CD4-positive, alpha-beta T cell treated with Interleukin-10 for 1 hour (primary cell): ENCODE measurements around the gene RAP1GAP.

ENCODE experiments used
- DNase-seq: peaks from one replicate; pipeline ENCODE4 v3.0.0-alpha.2; 2020

RAP1GAP gene

GRCh38 chr1:21589618-21590017, 79.5 kb downstream of the RAP1GAP start:
- DNase-seq: no peak

DNA sequence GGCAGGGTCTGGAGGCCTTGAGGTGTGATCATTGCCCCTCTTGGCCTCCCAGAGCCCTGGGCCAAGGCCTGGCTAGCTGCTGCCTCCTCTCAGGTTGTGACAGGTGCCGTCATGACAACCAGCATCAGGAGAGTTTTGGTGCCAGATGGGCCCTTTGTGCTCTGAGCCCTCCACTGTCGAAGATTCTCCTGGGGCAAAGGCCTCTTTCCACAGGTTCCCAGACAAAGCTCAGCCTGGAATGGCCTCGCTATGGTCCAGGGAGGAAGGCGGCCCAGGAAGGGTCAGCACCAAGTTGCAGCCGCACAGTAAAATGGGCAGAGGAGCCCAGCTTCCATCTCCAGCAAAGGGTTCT, 81.6 kb downstream of the RAP1GAP start:
- no peak for DNase-seq

- DNase-seq: no peak
Measured at GRCh38 chr1:21586846-21587601, 82.1 kb downstream of the RAP1GAP start.

GRCh38 chr1:21586222-21586621, 82.9 kb downstream of the RAP1GAP start:
- no peak for DNase-seq

- no peak for DNase-seq
Measured at GRCh38 chr1:21585037-21585436, 84.1 kb downstream of the RAP1GAP start.

- no peak for DNase-seq
Measured at GRCh38 chr1:21584096-21584495, 85.1 kb downstream of the RAP1GAP start.

- DNase-seq: no peak
Measured at GRCh38 chr1:21579791-21580190, 89.4 kb downstream of the RAP1GAP start.

GRCh38 chr1:21577933-21578332, 91.2 kb downstream of the RAP1GAP start:
- DNase-seq: no peak

DNA sequence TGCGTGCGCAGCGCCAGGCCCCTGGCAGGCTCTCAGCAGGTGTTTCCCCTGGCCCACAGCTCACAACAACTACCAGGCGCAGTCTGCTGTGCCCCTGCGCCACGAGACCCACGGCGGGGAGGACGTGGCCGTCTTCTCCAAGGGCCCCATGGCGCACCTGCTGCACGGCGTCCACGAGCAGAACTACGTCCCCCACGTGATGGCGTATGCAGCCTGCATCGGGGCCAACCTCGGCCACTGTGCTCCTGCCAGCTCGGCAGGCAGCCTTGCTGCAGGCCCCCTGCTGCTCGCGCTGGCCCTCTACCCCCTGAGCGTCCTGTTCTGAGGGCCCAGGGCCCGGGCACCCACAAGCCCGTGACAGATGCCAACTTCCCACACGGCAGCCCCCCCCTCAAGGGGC, 91.8 kb downstream of the RAP1GAP start:
- no peak for DNase-seq

GRCh38 chr1:21576798-21577187, 92.4 kb downstream of the RAP1GAP start:
- DNase-seq: no peak

DNA sequence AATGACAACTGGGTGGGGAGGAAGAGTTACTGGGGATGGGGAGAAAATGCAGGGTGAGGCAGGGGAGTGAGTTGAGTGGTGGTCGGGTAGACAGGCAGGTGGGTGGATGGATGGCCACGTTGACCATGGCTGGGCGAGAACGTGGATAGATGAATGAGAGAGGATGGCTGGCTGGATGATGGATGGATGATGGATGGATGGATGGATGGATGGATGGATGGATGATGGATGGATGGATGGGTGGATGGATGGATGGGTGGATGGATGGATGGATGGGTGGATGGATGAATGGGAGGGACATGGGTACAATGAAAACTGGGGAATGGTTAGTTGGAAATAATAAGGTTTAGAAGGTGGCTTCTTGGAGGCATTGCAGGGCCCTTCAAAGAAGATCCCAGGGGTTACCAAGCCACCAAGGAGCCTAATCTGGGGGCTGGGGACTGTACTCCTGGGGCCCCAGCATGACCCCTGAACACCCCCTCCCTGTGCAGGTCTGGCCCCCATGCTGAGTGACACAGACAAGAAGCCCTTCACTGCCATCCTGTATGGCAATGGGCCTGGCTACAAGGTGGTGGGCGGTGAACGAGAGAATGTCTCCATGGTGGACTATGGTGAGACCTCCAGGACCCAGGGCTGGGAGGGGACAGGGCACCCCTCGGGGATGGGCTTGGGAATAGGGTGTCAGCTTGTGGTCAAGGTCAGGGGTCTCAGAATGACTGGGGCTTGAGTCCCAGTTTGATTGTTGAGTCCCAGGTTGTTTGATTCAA, 92.9 kb downstream of the RAP1GAP start:
- DNase-seq: no peak

- no peak for DNase-seq
Measured at GRCh38 chr1:21575351-21575942, 93.7 kb downstream of the RAP1GAP start.

DNA sequence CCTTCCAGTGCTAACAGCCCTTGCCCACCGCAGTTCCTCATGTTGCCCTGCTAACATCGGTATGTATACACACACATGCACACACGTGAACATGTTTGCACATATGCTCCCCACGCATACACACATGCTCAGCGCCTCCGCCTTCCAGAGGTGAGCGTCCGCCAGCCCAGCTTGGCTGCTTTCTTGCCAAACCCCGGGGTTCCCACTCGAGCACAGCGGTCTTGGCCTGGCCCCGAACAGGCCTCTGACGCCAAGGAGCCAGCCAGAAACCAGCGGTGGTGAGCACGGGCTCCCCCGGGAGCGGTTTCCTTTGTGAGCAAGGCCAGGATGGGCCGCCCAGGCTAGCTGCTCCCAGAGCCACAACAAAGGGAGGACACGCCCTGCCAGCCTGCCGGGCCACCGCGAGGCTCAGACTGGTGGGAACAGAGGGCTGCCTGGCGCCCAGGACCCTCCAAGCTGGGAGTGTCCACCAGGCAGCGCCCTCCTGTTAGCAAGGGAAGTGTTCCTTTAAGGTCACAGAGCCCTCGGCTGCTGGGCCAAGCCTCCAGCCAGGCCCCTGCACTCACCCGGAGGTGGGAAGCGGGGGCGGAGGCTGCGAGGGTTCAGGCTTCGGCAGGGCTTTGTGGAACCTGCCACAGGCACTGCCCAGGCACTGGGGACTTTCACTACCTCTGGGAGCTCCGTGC, 94.5 kb downstream of the RAP1GAP start:
- DNase-seq: no peak

DNA sequence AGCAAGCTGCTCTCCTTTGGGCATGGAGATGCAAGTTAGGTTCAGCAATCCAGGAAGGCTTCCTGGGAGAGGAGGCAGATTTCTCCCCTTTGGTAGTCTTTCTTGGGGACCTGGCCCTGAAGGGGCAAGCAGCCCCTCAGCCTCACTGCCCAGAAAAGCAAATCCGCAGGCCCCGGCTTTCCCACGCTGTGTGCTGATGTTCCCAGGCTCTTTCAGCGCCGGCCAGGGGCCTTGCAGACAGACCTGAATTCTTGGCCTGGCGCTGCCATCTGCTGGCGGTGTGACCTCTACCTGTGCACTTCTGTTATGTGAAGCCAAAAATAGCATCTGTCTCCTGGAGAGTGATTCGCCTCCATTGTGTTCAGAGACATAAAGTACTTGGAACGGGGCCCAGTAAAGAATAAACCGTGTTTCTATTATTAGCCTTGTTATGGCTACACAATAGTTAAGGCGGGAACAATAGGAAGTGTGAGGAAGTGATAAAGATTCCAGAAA, 95.1 kb downstream of the RAP1GAP start:
- DNase-seq: no peak

DNA sequence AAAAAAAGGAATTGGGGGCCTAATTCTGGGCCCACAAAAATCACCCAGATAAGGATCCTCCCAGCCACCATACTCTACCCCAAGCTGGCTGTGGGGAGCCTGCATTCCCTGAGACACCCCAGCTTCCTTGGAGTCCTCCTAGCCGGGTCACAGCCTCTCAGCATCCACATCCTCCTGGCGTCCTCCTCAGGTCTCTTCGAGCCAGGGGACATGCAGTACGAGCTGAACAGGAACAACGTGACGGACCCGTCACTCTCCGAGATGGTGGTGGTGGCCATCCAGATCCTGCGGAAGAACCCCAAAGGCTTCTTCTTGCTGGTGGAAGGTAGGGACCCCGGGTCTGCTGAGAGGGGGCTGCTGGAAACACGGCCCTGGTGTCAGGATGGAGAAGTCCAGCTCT, 95.7 kb downstream of the RAP1GAP start:
- no peak for DNase-seq

- DNase-seq: no peak
Measured at GRCh38 chr1:21572735-21573277, 96.4 kb downstream of the RAP1GAP start.

DNA sequence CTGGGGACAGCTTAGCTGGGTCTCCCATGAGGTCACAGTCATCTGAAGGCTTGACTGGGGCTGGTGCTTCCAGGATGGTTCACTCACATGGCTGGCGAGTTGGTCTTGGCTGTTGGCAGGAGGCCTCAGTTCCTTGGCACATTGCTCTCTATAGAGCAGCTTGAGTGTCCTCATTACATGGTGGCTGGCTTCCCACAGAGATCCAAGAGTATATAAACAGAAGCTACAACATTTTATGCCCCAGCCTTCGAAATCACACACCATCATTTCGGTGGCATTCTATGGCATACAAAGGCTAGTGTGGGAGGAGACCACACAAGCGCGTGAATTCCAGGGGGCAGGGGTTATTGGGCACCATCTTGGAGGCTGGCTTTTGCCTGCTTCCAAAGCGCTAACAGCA, 96.9 kb downstream of the RAP1GAP start:
- no peak for DNase-seq

DNA sequence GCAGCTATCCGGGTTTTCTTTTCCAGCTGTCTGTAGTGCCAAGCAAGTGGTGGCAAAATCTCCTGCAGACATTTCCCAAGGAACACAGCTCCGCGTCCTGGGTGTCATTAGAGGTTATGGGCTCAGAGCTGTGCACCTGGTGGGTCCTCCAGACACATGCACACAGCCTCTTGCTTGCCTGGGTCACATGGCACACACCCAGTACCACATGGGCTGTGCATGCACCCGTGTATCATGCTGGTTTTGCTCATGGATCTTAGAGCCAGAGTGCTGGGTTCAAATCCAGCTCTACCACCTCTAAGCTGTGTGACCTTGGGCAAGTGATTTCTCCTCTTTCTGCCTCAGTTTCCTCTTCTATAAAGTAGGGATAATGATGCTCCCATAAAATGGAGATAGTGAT, 98.3 kb downstream of the RAP1GAP start:
- DNase-seq: no peak

DNA sequence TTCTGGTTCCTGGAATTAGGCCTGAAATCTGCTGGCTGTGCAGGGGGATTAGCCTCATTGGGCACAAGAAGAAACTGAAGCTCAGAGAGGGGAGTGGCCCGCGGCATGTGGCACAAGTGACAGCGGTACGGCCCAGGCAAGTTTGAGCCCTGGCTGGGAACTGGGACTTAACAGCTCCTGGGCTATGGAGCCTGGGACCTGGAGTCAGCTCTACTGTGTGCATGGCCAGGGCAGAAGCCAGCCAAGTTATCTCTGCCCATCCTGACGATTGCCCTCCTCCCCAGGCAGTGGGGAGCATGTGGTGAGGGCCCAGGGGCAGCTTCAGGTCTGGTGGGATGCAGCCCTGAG, 98.7 kb downstream of the RAP1GAP start:
- no peak for DNase-seq

- no peak for DNase-seq
Measured at GRCh38 chr1:21569820-21570527, 99.2 kb downstream of the RAP1GAP start.

DNA sequence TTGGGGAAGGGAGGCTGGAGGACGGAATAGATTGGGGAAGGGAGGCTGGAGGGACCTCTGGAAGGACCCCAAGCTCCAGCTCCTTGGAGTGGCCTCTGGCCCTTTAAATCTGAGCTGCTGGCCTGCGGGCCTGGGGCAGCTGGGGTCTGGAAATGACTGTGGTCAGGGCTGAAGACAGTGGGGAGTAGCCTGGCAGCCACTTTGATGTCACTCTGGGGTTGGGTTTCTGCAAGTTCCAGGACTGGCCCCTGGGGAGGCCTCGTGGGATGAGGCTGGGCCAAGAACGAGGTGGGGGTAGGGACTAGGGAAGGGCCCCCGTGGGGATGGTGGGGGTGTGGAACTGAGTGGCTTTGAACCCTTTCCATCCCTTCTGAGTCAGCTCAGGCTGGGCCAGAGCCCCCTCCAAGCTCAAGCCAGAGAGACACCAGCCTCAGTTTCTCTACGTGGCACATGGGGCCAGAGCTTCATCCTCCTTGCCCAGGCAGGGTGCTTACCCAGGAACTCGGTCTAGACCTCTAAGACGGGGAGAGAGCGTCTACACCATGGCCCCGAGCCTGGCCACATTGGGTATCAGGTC, 100.3 kb downstream of the RAP1GAP start:
- DNase-seq: no peak
